ENCODE data around the gene MND1. TPM values are rescaled to one million over a fixed set of nuclear protein-coding genes. Genes with fewer than 3 reads are reported as not detected.

Gene MND1
- total RNA-seq (1 to 10 TPM in 2 of 9 donors, under 1 TPM in 4, not detected in 3; 0.36 to 9.5 (median 0.64) TPM), polyA plus RNA-seq (1 to 10 TPM in 1 of 3 donors, under 1 TPM in 2; 0.44 to 2.3 (median 0.48) TPM)
- long read RNA-seq, donor 1, transcript MND1-201 (8 exons, 968 nt): major isoform, 5 of 5 reads
- long read RNA-seq, donor 1, partial matches to known transcripts: 0 of 5 reads
- long read RNA-seq, donor 1, other reads (novel, unspliced or antisense): 0 of 5 reads
- long read RNA-seq, donor 2: 0 reads
- long read RNA-seq, donor 3: 0 reads
- long read RNA-seq, donor 4: 0 reads
- long read RNA-seq, donor 5: 0 reads
- long read RNA-seq, donor 6: 0 reads
- long read RNA-seq, donor 7, partial matches to known transcripts: 0 of 1 reads
- long read RNA-seq, donor 7, other reads (novel, unspliced or antisense): 0 of 1 reads
- long read RNA-seq, donor 8, partial matches to known transcripts: 0 of 4 reads
- long read RNA-seq, donor 8, other reads (novel, unspliced or antisense): 0 of 4 reads
- long read RNA-seq, donor 9: 0 reads
- long read RNA-seq, donor 10, partial matches to known transcripts: 0 of 1 reads
- long read RNA-seq, donor 10, other reads (novel, unspliced or antisense): 0 of 1 reads

GRCh38 chr4:153344131-153345011, at the start of gene MND1:
MND1 (plus strand) TSS chr4:153344688; CDS start chr4:153344738, 50 bp downstream.
- intact Hi-C loops (cut with DNase I): loop anchor here (2.0 to 10.0 kb wide), 3 partner anchors 90 to 233 kb away; no protein-coding TSS in a partner anchor
- 1 to 3% (median 1%) methylated on average over 13 to 86 of the region's 86 CpGs for WGBS, 4 donors
- Histone ChIP-seq H3K4me3 (peak within 1 kb of the TSS; percentile 32 to 74 (median 50)), H3K36me3 (replicated peaks in 1 of 2) (peaks cover 0 to 4% of the 10 kb centered on the region in 2 donors), H3K27me3 (no peaks in the 10 kb centered on the region), H3K9me3 (replicated peaks in 1 of 3) (no peaks in the 10 kb centered on the region), H3K4me1 (replicated peaks in 1 of 2) (peaks cover 0 to 13% of the 10 kb centered on the region in 2 donors), H3K27ac (no peak within 1 kb of the TSS)
- peak; percentile 72 to 88 (median 83) for DNase-seq
- TF ChIP-seq CTCF (IDR thresholded peaks at IDR 0.05): peak; percentile 67 to 98 (median 76)
- TF ChIP-seq POLR2A (IDR thresholded peaks at IDR 0.05): no peak

GRCh38 chr4:153295131-153295755, 49.2 kb upstream of the MND1 start:
- DNase-seq: no peak
- H3K4me3 ChIP-seq: no peak overlapping the region
- TF ChIP-seq POLR2A (IDR thresholded peaks at IDR 0.05) (no peak), CTCF (IDR thresholded peaks at IDR 0.05) (no peak)
- H3K36me3 ChIP-seq (replicated peaks in 1 of 2): peaks cover 0 to 14% of the 10 kb centered on the region in 2 donors
- intact Hi-C loops (cut with DNase I): no loop called here
- peaks cover 0 to 4% of the 10 kb centered on the region in 2 donors for H3K4me1 ChIP-seq (replicated peaks in 1 of 2)
- H3K9me3 ChIP-seq (replicated peaks in 1 of 3): no peaks in the 10 kb centered on the region
- H3K27me3 ChIP-seq: no peaks in the 10 kb centered on the region
- no peak overlapping the region for H3K27ac ChIP-seq
- WGBS, 4 donors: 95 to 99% (median 96%) methylated on average over 31 to 40 of the region's 40 CpGs

GRCh38 chr4:153296040-153296823, 48.3 kb upstream of the MND1 start:
- no peaks in the 10 kb centered on the region for H3K9me3 ChIP-seq (replicated peaks in 1 of 3)
- intact Hi-C loops (cut with DNase I): no loop called here
- DNase-seq: no peak
- H3K36me3 ChIP-seq (replicated peaks in 1 of 2): peaks cover 0 to 14% of the 10 kb centered on the region in 2 donors
- H3K4me3 ChIP-seq: no peak overlapping the region
- H3K4me1 ChIP-seq (replicated peaks in 1 of 2): peaks cover 0 to 4% of the 10 kb centered on the region in 2 donors
- 68 to 76% (median 72%) methylated on average over 11 of the region's 11 CpGs for WGBS, 4 donors
- H3K27me3 ChIP-seq: no peaks in the 10 kb centered on the region
- TF ChIP-seq CTCF (IDR thresholded peaks at IDR 0.05) (no peak), POLR2A (IDR thresholded peaks at IDR 0.05) (no peak)
- H3K27ac ChIP-seq: no peak overlapping the region
